RWPE1 (cell line): ENCODE results near the gene CCDC50.

Experiments used
- CTCF ChIA-PET: fragments of 350-600 bp; sonication (Branson Sonifier 250); formaldehyde crosslinking; extraction: SDS; loops from one replicate; lab custom pipeline; 2021; lab: Yijun Ruan, JAX
- POLR2A ChIA-PET: fragments of 400-600 bp; formaldehyde crosslinking; extraction: SDS; loops from one replicate; lab custom pipeline; 2020; ENCODE audit warnings: antibody characterized with exemption; ENCODE audit not compliant: low non-redundant PET; lab: Yijun Ruan, JAX
- DNase-seq: peaks from one replicate; pipeline ENCODE4 v3.0.0; 2012; ENCODE audit warnings: low spot score
- H3K27ac ChIP-seq: fragments of 450-650 bp; 2 replicates; pipeline ENCODE4 v1.5.1; 2017
- CTCF ChIP-seq: fragments of 450-650 bp; conservative IDR thresholded peaks from 2 replicates; pipeline ENCODE4 v1.5.1; 2017; ENCODE audit warnings: low read depth, mild to moderate bottlenecking

Gene CCDC50

GRCh38 chr3:191342411-191342810 is 13.2 kb downstream of the CCDC50 start:
- ChIA-PET CTCF (interaction anchor here (0.7 kb wide), 1 partner anchor 86 kb away, joined by 3 read pairs; no protein-coding TSS in a partner anchor), POLR2A (no interaction called here)
- TF ChIP-seq CTCF = no peak
- DNase-seq = no peak
- H3K27ac ChIP-seq = no peak overlapping the region

- no peak for TF ChIP-seq CTCF
- ChIA-PET POLR2A (no interaction called here), CTCF (no interaction called here)
- DNase-seq = no peak
- no peak overlapping the region for H3K27ac ChIP-seq
Measured at GRCh38 chr3:191343115-191343514, 13.9 kb downstream of the CCDC50 start.

- no peak overlapping the region for H3K27ac ChIP-seq
- ChIA-PET POLR2A (no interaction called here), CTCF (no interaction called here)
- no peak for DNase-seq
- no peak for TF ChIP-seq CTCF
Measured at GRCh38 chr3:191343913-191344312, 14.7 kb downstream of the CCDC50 start.

GRCh38 chr3:191345334-191345733 is 16.1 kb downstream of the CCDC50 start:
- no peak for TF ChIP-seq CTCF
- no peak for DNase-seq
- POLR2A ChIA-PET = no interaction called here
- no peak overlapping the region for H3K27ac ChIP-seq
- CTCF ChIA-PET = no interaction called here

- CTCF ChIA-PET = no interaction called here
- H3K27ac ChIP-seq = no peak overlapping the region
- no peak for DNase-seq
- no peak for TF ChIP-seq CTCF
- POLR2A ChIA-PET = no interaction called here
Measured at GRCh38 chr3:191347228-191347627, 18.0 kb downstream of the CCDC50 start.

- DNase-seq = no peak
- POLR2A ChIA-PET = no interaction called here
- no peak for TF ChIP-seq CTCF
- CTCF ChIA-PET = interaction anchor here (0.6 kb wide), 1 partner anchor 24 kb away, joined by 3 read pairs; no protein-coding TSS in a partner anchor
- no peak overlapping the region for H3K27ac ChIP-seq
Measured at GRCh38 chr3:191348098-191348497, 18.9 kb downstream of the CCDC50 start.
